ENCODE results near the gene IQSEC1. TPM values are rescaled to one million over a fixed set of nuclear protein-coding genes. Genes with fewer than 3 reads are reported as not detected.

IQSEC1 gene
- total and polyA plus RNA-seq, 9 of the 15 experiments (the other 6 are each of a cell fraction or from before 2014, with no cell fraction given): 0.56 to 39.0 (median 6.8) TPM

GRCh38 chr3:12891985-12892839, 181.0 kb downstream of the IQSEC1 start (continued):
- TF ChIP-seq ZNF407 (IDR thresholded peaks at IDR 0.05; ENCODE audit: low read depth) (no peak), ERF (CRISPR knock-in tag; IDR thresholded peaks at IDR 0.05) (no peak), SMAD2 (IDR thresholded peaks at IDR 0.05; ENCODE audit: low read depth, low read length) (no peak), PATZ1 (CRISPR knock-in tag; IDR thresholded peaks at IDR 0.05; ENCODE audit: borderline replicate concordance) (no peak), IRF2 (CRISPR knock-in tag; IDR thresholded peaks at IDR 0.05) (no peak), NUFIP1 (IDR thresholded peaks at IDR 0.05; ENCODE audit: partially characterized antibody) (no peak), EZH2 (IDR thresholded peaks at IDR 0.05; ENCODE audit: borderline replicate concordance, low read depth, low read length) (no peak), MXI1 (IDR thresholded peaks at IDR 0.05; ENCODE audit: low read depth, low read length) (no peak), RB1 (IDR thresholded peaks at IDR 0.05; ENCODE audit: low read depth) (no peak), YBX1 (IDR thresholded peaks at IDR 0.05) (no peak), ETV6 (IDR thresholded peaks at IDR 0.05; ENCODE audit: borderline replicate concordance in 1 of 2, low read depth in 2 of 2, low read length in 1 of 2) (no peak), ETV6 (CRISPR knock-in tag; IDR thresholded peaks at IDR 0.05; ENCODE audit: borderline replicate concordance) (no peak; the same call in 1 of the 2 replicates)
- TF ChIP-seq, protein P1, sequence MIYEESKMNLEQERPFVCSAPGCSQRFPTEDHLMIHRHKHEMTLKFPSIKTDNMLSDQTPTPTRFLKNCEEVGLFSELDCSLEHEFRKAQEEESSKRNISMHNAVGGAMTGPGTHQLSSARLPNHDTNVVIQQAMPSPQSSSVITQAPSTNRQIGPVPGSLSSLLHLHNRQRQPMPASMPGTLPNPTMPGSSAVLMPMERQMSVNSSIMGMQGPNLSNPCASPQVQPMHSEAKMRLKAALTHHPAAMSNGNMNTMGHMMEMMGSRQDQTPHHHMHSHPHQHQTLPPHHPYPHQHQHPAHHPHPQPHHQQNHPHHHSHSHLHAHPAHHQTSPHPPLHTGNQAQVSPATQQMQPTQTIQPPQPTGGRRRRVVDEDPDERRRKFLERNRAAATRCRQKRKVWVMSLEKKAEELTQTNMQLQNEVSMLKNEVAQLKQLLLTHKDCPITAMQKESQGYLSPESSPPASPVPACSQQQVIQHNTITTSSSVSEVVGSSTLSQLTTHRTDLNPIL (CRISPR knock-in tag; IDR thresholded peaks at IDR 0.05): no peak
